ENCODE results near the gene FAM3C. TPM values are rescaled to one million over a fixed set of nuclear protein-coding genes. Genes with fewer than 3 reads are reported as not detected.

FAM3C gene
- total RNA-seq, 2 donors from 2014 or later = 52.5 to 71.4 TPM

DNA sequence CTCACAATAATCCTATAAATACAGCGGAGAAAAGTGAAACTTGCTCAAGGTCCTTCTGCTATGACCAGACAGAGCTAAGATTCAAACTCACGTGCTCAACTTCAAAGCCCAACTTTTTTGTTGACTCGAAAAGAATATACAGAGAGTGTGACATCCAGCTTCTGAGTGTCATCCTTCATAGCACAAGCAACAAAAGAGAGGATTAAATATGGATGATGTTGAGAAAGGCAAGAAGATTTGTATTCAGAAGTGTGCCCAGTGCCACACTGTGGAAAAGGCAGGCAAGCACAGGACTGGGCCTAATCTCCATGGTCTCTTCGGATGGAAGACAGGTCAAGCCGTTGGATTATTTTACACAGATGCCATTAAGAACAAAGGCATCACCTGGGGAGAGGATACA, 2.1 kb upstream of the FAM3C start:
- no peaks in the 10 kb centered on the region for H3K9me3 Mint-ChIP-seq
- H3K27ac Mint-ChIP-seq = no peak overlapping the region
- peaks cover 3 to 14% of the 10 kb centered on the region in 2 donors for H3K4me1 Mint-ChIP-seq (ENCODE audit: low read depth in 2 of 2)
- DNase-seq (ENCODE audit: low spot score) = no peak
- H3K27me3 Mint-ChIP-seq = no peaks in the 10 kb centered on the region
- H3K36me3 Mint-ChIP-seq = no peaks in the 10 kb centered on the region
- no peak overlapping the region for H3K4me3 Mint-ChIP-seq
- ATAC-seq = no peak

DNA sequence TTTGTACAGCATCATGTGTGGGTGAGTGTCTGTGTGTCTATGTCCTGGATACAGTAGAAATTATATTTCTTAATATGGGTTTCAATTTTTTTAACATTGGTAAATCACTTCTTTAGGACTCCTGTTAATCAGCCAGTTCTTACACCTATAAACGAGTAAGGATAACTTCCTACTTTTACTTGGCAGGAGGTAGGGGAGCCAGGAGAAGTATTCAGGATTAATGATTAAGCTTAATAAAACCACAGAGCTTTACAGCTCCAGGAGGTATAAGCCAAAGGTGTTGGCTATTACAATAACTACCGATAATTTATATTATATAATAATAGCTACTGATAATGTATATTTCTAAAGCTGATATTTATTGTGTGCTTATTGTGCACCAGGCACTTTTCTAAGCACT, 1.7 kb upstream of the FAM3C start:
- Mint-ChIP-seq H3K27me3 (no peaks in the 10 kb centered on the region), H3K36me3 (peaks cover 3% of the 10 kb centered on the region), H3K4me1 (ENCODE audit: low read depth in 2 of 2) (peaks cover 4 to 14% of the 10 kb centered on the region in 2 donors), H3K4me3 (no peak overlapping the region), H3K27ac (no peak overlapping the region), H3K9me3 (no peaks in the 10 kb centered on the region)
- DNase-seq (ENCODE audit: low spot score) = no peak
- no peak for ATAC-seq

DNA sequence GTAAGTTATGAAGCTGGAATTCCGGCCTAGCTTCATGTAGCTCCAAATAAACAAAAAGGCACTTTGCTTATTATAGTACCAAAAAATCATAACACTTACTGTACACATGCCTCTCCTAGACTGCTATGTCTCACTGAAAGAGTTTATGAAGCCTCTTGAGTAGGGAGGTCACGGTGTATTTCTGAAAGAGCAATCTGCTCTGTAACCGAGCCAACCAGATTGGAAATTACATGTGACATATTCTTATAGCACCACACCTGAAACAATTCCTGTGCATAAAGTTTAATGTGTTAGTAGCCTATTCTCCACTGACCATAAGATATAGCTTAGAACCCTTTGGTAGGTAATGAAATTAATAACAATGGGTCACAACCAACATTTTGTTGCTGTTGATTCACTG, 1.3 kb upstream of the FAM3C start:
- Mint-ChIP-seq H3K9me3 (no peaks in the 10 kb centered on the region), H3K27me3 (no peaks in the 10 kb centered on the region), H3K36me3 (peaks cover 7% of the 10 kb centered on the region), H3K4me1 (ENCODE audit: low read depth in 2 of 2) (peaks cover 8 to 19% of the 10 kb centered on the region in 2 donors), H3K4me3 (peak overlapping the region; percentile 44), H3K27ac (peak overlapping the region; percentile 57 to 72)
- no peak for DNase-seq (ENCODE audit: low spot score)
- ATAC-seq = no peak

DNA sequence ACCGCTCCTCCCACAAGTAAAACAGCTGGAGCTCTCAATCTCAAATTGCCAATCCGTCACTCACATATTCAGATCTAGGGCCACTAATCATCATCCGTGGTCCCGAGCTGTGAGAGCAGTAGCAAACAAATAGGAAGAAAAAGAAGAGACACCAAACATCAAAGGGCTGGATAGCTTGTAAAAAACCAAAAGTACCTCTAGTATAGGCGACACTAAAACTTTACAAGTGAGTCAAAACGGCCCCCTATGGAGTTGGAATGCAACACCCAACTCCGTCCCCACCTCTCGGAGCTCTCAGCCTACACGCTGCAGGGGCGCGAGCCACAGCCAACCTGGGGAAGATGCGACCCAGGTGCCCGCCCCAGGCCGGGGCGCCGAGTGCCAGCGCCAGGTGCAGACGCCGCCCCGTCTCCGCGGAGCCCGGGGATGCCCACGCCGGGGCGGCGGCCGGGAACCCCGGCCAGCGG, 581 bp downstream of the FAM3C start:
- H3K36me3 Mint-ChIP-seq = peaks cover 13% of the 10 kb centered on the region
- ATAC-seq (peak in 1 of 2 donors; percentile 65), DNase-seq (ENCODE audit: low spot score) (no peak)
- peak overlapping the region; percentile 87 for H3K4me3 Mint-ChIP-seq
- peaks cover 3% of the 10 kb centered on the region for H3K9me3 Mint-ChIP-seq
- peaks cover 23 to 34% of the 10 kb centered on the region in 2 donors for H3K4me1 Mint-ChIP-seq (ENCODE audit: low read depth in 2 of 2)
- H3K27ac Mint-ChIP-seq = peak overlapping the region; percentile 72 to 85
- H3K27me3 Mint-ChIP-seq = no peaks in the 10 kb centered on the region

DNA sequence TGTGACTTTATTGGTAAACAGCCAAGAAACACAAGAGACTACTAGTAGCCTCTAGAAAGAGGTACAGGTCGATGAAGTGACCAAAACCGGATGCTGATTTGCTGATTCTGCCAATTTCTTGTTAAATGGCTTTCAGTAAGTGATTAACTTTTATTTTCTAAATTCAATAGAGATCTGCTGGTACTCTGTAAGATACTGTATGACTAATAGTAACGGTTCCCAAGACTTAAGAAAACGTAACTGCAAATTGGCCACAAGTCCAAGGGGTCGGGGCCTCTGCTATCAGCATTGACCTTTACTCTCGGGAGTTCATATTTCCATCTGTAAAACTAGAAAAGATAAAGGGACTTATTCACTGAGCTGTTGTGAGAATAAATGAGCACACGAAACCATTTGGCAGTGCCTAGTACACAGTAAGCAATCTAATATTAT, 1.4 kb downstream of the FAM3C start:
- Mint-ChIP-seq H3K9me3 (peaks cover 3% of the 10 kb centered on the region), H3K4me1 (ENCODE audit: low read depth in 2 of 2) (peaks cover 30 to 41% of the 10 kb centered on the region in 2 donors), H3K4me3 (peak overlapping the region; percentile 87), H3K36me3 (peaks cover 13% of the 10 kb centered on the region), H3K27ac (peak overlapping the region; percentile 72 to 85), H3K27me3 (no peaks in the 10 kb centered on the region)
- ATAC-seq (no peak), DNase-seq (ENCODE audit: low spot score) (no peak)

DNA sequence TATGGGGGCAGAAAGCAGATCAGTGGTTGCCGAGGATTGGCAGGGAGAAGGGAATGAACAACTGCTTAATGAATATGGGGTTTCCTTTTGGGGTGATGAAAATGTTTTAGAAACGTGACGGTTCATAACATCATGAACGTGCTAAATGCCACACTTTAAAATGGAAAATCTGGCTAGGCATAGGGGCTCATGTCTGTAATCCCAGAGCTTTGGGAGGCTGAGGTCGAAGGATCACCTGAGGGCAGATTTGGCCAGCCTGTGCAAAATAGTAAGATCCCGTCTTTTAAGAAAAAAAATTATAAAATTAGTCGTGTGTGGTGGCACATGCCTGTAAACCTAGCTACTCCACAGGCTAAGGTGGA, 3.1 kb downstream of the FAM3C start:
- peak overlapping the region; percentile 15 for H3K4me3 Mint-ChIP-seq
- ATAC-seq (no peak), DNase-seq (ENCODE audit: low spot score) (no peak)
- peaks cover 44 to 57% of the 10 kb centered on the region in 2 donors for H3K4me1 Mint-ChIP-seq (ENCODE audit: low read depth in 2 of 2)
- no peaks in the 10 kb centered on the region for H3K27me3 Mint-ChIP-seq
- H3K9me3 Mint-ChIP-seq = peaks cover 3% of the 10 kb centered on the region
- no peak overlapping the region for H3K27ac Mint-ChIP-seq
- peaks cover 13% of the 10 kb centered on the region for H3K36me3 Mint-ChIP-seq

DNA sequence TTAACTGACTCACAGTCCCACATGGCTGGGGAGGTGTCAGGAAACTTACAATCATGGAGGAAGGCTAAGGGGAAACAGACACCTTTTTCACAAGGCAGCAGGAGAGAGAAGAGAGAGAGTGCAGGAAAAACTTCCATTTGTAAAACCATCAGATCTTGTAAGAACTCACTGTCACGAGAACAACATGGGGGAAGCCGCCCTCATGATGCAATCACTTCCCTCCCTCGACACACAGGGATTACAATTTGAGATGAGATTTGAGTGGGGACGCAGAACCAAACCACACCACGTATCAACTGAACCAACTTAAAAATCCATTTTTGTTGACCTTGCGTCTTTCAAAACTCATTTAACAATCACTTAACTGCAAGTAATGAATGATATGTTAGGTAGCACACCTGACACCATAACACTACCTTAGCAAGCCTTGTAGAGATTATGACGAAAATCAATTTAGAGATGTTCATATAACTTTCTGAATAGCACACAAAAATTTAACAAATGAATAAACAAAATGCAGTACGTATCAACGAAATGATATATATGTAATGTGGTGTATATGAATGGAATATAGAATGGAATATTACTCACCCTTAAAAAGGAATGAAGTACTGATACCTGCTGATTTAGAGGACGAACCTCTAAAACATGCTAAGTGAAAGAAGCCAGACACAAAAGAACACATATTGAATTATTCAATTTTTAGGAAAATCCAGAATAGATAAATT, 3.7 kb downstream of the FAM3C start:
- Mint-ChIP-seq H3K9me3 (peaks cover 3% of the 10 kb centered on the region), H3K4me1 (ENCODE audit: low read depth in 2 of 2) (peaks cover 44 to 59% of the 10 kb centered on the region in 2 donors), H3K4me3 (peak overlapping the region; percentile 19), H3K36me3 (peaks cover 13% of the 10 kb centered on the region), H3K27ac (no peak overlapping the region), H3K27me3 (no peaks in the 10 kb centered on the region)
- DNase-seq (ENCODE audit: low spot score) (no peak), ATAC-seq (no peak)

DNA sequence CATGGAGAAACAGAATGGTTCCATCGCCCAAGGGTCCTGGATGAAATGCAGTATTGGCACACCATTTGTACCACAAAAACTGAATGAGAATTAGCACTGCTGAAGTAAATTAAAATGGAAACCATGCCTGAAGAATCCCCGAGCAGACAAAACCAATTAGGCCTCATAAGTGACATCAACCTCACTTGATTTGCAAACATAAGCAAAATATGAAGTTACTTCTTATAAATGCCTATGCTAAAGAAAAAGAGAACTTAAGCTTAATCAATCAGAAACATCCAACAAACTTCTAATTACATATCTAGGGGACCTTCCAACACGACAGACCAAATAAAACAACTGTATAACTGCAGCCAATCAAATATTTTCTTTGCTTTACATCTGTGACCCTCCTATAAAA, 4.4 kb downstream of the FAM3C start:
- peak overlapping the region; percentile 41 for H3K4me3 Mint-ChIP-seq
- ATAC-seq = no peak
- peaks cover 3% of the 10 kb centered on the region for H3K9me3 Mint-ChIP-seq

DNA sequence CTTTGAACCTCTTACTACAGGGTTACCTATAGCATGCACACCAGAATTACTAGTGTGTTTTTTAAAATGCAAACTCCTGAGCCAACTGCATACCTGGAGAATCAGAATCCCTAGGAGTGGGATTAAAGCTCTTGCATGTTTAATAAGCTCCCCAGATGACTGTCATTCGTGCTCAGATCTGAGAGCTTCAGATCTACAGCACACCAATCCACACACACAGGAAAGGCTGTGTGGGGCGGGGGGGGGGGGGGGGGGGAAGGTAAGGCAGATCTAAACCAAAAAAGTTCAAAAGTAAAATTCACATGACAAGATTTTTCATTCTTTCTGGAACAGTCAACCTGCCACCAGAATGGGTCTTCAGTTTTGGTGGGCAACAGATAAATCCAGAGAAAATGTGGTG, 5.5 kb downstream of the FAM3C start:
- peaks cover 13% of the 10 kb centered on the region for H3K36me3 Mint-ChIP-seq
- H3K4me1 Mint-ChIP-seq (ENCODE audit: low read depth in 2 of 2) = peaks cover 55 to 67% of the 10 kb centered on the region in 2 donors
- no peak for ATAC-seq
- no peak for DNase-seq (ENCODE audit: low spot score)
- H3K4me3 Mint-ChIP-seq = peak overlapping the region; percentile 30
- no peaks in the 10 kb centered on the region for H3K27me3 Mint-ChIP-seq
- H3K27ac Mint-ChIP-seq = peak overlapping the region in 1 of 2 donors; percentile 53
- peaks cover 3% of the 10 kb centered on the region for H3K9me3 Mint-ChIP-seq

More for the DNA sequence above, 4.4 kb downstream of the FAM3C start:
- Mint-ChIP-seq H3K36me3 (peaks cover 13% of the 10 kb centered on the region), H3K4me1 (ENCODE audit: low read depth in 2 of 2) (peaks cover 47 to 61% of the 10 kb centered on the region in 2 donors), H3K27ac (no peak overlapping the region), H3K27me3 (no peaks in the 10 kb centered on the region)
- no peak for DNase-seq (ENCODE audit: low spot score)

DNA sequence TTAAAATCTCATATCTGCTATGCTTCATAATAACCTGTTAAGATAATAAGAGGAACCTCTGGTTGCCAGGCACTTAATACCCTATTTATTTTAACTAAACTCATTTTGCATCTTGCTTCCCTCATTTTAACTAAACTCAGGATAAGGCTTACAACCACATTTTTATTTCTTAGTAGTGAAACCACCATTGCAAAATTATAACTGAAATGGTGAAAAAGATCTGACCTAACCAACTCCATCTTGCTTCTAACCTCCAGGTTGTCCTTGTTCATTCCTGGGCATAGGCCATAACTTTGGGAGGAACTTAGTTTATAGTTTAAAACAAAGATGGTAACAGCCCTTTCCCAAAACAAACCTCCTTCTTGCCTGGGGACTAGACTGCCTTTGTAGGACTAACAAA, 6.0 kb downstream of the FAM3C start:
- Mint-ChIP-seq H3K4me1 (ENCODE audit: low read depth in 2 of 2) (peaks cover 60 to 70% of the 10 kb centered on the region in 2 donors), H3K9me3 (peaks cover 3% of the 10 kb centered on the region), H3K36me3 (peaks cover 13% of the 10 kb centered on the region), H3K27ac (peak overlapping the region; percentile 44 to 53), H3K4me3 (peak overlapping the region; percentile 30), H3K27me3 (no peaks in the 10 kb centered on the region)
- no peak for ATAC-seq
- no peak for DNase-seq (ENCODE audit: low spot score)

DNA sequence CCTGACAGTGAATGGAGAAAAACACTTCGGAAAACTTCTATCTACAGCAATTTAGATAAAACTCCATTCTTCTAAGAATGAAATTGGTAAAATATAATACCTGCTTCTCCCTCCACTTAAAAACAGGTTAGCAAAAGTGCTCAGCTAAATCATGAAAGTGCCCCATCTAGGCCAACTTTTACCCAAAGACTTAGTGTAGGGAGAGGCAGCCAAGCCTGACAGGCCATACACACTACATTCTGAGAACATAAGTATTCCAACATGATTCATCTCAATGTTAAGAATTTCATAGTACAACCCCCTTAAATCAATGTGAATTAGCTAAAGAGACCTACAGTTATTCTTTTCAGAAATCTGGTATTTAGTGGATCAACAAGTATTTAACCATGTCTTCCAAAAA, 7.2 kb downstream of the FAM3C start:
- ATAC-seq (no peak), DNase-seq (ENCODE audit: low spot score) (no peak)
- no peak overlapping the region for H3K4me3 Mint-ChIP-seq
- H3K36me3 Mint-ChIP-seq = peaks cover 13% of the 10 kb centered on the region
- H3K27ac Mint-ChIP-seq = peak overlapping the region in 1 of 2 donors; percentile 53
- peaks cover 66 to 71% of the 10 kb centered on the region in 2 donors for H3K4me1 Mint-ChIP-seq (ENCODE audit: low read depth in 2 of 2)
- H3K9me3 Mint-ChIP-seq = peaks cover 3% of the 10 kb centered on the region
- no peaks in the 10 kb centered on the region for H3K27me3 Mint-ChIP-seq

DNA sequence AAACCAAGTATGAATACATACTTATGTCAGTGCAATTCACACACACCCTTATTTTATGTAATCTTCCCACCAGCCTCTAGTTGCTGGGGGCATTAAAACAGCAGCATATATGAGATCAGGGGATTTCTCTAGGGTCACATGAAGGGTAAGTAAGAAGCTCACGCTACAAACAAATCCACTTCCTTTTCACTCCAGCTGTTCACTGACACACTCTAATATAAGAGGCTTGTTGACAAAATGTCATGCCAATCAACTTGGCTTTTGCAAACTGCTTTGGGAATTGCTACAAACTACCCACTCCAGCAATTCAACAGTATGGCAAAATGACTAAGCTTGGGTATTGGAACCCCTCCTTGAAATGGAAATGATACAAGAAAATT, 10.3 kb downstream of the FAM3C start:
- Mint-ChIP-seq H3K4me3 (peak overlapping the region; percentile 8), H3K27me3 (no peaks in the 10 kb centered on the region), H3K27ac (peak overlapping the region; percentile 14 to 72)

DNA sequence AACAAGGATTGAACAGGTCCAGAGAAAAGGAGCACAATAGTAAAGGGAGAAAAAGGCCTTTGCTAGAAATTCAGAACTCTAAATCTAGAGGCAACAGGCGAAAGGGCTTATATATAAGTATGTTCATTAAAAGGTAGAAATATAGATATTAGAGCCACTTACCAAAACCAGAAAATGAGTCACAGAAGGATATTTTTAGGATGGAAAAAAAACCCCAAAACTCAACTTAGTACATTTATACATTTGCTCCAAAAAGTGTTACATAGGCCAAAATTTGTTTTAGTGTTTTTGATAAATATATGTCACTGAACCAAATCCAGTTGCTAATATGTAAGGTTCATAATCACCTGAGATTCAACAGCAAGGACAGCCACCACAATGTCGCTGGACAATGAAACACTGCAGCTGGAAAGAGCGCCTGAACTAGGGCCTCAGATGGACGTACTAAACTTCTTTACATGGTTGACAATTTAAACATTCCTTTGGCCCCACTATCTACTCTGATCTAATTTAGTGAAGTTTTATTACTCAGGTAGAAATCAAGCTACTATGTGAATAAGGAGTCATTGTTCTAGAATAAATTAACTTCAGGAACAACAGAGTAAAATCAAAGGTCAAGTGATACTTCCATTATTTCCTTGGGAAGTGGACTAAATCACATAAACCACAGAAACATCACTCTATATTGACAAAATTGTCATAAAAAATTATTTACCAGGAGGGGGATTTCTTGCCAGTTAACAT, 10.9 kb downstream of the FAM3C start:
- H3K9me3 Mint-ChIP-seq = no peaks in the 10 kb centered on the region
- no peaks in the 10 kb centered on the region for H3K27me3 Mint-ChIP-seq
- ATAC-seq (no peak), DNase-seq (ENCODE audit: low spot score) (no peak)
- H3K4me1 Mint-ChIP-seq (ENCODE audit: low read depth in 2 of 2) = peaks cover 60 to 64% of the 10 kb centered on the region in 2 donors
- peak overlapping the region in 1 of 2 donors; percentile 72 for H3K27ac Mint-ChIP-seq
- H3K36me3 Mint-ChIP-seq = peaks cover 6% of the 10 kb centered on the region
- peak overlapping the region; percentile 23 for H3K4me3 Mint-ChIP-seq

More for the DNA sequence above, 10.3 kb downstream of the FAM3C start:
- ATAC-seq = peak; percentile 50 to 65
- Mint-ChIP-seq H3K36me3 (peaks cover 5% of the 10 kb centered on the region), H3K9me3 (no peaks in the 10 kb centered on the region), H3K4me1 (ENCODE audit: low read depth in 2 of 2) (peaks cover 63 to 65% of the 10 kb centered on the region in 2 donors)
- DNase-seq (ENCODE audit: low spot score) = no peak

DNA sequence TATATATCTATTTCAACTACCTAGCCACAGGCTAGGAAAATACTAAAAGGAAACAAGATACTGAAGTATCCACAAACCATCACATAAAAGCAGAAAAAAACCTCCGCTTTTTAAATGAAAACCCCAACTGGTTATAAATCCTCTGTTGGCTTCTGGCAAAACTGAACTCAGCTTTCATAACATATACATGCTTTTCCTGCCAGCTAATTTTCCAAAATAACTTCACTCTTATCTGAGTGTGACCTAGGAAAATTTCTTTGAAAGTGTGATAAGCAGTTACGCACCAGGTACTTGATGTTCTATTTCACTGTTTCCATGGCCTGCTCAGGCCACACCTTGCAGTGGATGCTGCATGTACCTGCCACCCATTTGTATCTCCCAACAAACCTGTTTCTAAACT, 11.8 kb downstream of the FAM3C start:
- Mint-ChIP-seq H3K27me3 (no peaks in the 10 kb centered on the region), H3K4me3 (peak overlapping the region; percentile 23), H3K27ac (peak overlapping the region in 1 of 2 donors; percentile 72), H3K9me3 (no peaks in the 10 kb centered on the region), H3K4me1 (ENCODE audit: low read depth in 2 of 2) (peaks cover 54 to 60% of the 10 kb centered on the region in 2 donors), H3K36me3 (peaks cover 11% of the 10 kb centered on the region)
- DNase-seq (ENCODE audit: low spot score) (no peak), ATAC-seq (no peak)

Measured in natural killer cell treated with Interleukin-12 subunit alpha and Interleukin-12 subunit beta and Interleukin-15 and Interleukin-18, amount 100 ng/mL, for 72 hours (primary cell).